Ramos (cell line): ENCODE measurements around the gene LAMP1.
"Not testable (repeated sequence)": the region's sequence is repeated elsewhere in the genome, so short reads cannot be mapped to it uniquely, and the experiment has no call there.

ENCODE experiments used
- in situ Hi-C: fragments of 300-500 bp; cut with MboI; formaldehyde crosslinking; loops from one replicate; pipeline ENCODE4 v1.14.3; 2022; ENCODE audit warnings: low sequenced_read_pairs; ENCODE audit not compliant: unreplicated experiment

The LAMP1 gene

DNA sequence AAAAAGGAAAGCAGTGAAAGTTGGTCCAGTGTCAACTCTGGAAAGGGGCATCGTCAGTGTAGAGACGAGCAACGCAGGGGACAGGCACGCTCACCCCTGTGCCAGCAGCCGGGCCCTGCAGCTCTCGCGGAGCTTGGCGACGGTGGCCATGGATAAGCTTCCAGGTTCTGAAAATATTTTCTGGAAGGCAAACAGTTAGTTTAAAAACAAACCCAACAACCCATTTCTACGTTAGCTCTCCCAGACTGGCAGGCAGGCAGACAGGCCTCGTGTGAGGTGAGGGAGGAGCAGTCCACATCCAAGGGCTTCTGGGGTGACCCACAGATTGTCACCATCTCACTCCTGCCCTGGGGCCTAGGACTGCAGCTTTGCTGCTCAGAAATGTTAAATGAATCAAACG is 27.4 kb downstream of the LAMP1 start:
- in situ Hi-C loops = no loop called here

DNA sequence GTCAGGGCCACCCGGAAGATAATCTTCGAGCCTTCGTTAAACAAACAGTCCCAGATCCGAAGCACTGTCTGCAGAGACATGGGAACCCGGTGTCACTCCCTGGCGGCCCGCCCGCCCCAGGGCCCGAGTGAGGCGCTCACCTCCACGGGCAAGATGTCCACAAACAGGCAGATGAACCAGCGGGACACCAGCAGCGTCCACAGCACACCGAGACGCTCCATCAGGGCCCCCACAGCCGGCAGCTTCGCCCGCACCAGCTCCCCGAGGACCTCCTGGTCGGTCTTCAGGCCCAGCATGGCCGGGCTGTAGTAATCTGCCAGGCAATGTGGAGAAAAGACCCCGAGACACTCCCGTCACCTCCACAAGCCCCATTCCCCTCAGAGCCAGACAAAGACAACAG is 28.7 kb downstream of the LAMP1 start:
- in situ Hi-C loops = no loop called here

DNA sequence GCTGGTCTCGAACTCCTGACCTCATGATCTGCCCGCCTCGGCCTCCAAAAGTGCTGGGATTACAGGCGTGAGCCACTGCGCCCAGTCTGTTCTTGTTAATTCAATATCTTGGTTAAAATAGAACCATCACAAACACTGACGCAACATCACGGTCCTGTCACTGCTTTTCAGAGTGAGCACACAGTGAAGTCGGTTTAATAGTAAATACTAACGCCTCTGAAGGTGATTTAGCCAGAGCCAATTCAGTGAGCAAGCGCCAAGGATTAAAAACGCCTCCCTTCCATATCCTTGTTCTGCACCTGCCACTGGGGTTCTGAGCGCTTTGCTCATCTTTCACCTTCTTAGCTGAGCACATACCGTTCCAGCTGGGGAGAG is 30.3 kb downstream of the LAMP1 start:
- in situ Hi-C loops = no loop called here

DNA sequence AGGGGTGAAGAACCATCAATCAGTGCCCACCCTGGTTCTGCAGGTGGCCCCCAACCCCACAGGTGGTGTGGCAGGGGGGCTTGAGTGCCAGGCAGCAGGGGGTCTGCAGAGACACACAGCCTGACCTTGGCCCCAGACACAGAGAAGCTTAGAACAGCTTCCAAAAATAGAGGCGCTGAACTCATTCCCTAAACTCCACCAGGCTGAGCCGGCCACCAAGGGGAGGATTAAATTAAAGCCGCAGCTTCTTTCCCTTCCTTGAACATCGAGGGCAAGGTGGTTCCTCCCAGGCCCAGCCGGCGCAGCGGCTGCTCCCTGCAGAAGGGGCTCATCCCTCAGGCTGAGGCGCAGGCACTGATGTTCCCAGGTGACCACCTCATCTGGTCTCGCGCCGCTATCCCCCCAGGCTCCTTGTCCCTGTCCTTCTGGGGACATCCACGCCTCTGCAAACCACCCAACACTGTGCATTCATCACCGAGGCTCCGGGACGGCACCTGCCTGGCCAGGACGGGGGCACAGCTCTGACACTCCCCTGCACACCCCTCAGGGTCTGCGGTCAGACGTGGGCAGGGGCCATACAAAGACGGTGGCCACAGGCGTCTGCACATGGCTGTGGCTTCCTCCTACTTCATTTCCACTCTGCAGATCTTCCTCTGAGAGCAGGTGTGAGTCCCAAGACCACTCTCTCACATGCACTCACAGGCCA is 30.9 kb downstream of the LAMP1 start:
- in situ Hi-C loops = no loop called here

DNA sequence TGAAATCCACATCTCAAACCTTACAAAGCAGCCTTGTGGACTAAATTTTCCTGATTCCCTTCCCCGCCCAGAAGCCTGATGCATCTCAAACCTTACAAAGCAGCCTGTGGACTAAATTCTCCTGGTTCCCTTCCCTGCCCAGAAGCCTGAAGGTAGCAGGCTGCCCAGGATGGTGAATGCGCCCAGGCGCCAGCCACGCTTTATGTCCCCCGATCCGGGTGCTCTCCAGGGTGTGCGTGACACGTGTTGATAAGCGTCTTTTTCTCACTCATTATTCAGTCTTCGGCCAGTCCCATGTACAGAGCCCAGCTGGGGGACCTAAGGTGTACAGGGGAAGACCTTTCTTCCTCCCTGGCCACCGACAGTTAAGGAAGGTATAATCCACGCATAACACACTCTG is 31.8 kb downstream of the LAMP1 start:
- in situ Hi-C loops = no loop called here

DNA sequence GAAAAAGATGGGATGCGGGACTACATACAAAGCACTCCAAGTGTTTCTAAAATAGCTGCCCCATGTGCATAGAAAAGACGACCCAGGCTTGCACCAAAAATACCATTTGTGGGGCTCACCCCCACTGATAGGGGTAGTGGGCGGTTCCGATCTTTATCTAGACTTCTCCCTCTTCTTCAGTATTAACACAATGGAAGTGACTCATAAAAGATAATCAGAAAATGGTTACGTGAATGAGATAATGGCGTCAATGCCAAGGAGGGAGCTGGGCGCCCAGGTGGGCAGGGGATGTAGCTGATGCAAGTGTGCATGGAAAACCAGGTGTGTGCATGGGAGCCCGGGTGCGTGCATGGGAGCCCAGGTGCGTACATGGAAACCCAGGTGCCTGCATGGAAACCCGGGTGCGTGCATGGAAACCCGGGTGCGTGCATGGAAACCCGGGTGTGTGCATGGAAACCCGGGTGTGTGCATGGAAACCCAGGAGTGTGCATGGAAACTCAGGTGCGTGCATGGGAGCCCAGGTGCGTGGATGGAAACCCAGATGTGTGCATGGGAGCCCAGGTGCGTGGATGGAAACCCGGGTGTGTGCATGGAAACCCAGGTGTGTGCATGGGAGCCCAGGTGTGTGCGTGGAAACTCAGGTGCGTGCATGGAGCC is 32.7 kb downstream of the LAMP1 start:
- in situ Hi-C loops = no loop called here

DNA sequence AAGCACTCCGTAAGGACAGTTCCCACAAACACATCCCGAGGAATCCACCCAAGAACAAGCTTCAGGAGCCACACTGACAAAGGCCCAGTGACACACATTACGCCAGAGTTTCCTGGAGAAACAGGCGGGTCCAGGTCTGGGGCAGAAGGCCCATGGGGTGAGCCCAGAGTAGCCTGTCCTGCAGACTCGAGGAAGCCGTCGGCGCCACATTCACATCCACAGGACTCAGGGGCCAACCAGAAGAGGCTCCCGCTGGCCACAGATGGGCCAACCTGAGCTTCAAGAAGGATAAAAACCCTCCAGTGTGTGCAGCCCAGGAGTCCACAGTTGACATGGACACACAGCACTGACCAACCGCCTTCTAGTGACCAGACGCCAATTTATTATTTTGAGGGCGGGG is 35.6 kb downstream of the LAMP1 start:
- in situ Hi-C loops = no loop called here

DNA sequence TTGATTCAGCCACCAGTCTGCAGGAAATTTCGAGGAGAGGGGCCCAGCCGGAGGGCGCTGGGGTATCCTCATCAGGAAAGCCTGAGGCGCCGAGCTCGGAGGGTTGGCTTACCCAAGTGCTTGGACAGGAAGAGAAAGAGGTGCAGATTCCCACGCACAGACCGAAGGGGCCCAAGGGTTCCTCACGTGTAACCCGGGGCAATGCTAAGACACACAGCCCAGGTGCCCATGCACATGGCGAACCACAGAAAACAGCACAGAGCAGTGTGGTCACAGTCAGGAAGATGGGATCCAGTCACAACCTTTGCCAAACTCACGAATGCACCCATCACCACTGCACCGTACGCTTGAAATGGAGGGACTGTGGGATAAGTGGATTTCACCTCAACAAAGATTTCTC is 36.0 kb downstream of the LAMP1 start:
- in situ Hi-C loops = no loop called here

DNA sequence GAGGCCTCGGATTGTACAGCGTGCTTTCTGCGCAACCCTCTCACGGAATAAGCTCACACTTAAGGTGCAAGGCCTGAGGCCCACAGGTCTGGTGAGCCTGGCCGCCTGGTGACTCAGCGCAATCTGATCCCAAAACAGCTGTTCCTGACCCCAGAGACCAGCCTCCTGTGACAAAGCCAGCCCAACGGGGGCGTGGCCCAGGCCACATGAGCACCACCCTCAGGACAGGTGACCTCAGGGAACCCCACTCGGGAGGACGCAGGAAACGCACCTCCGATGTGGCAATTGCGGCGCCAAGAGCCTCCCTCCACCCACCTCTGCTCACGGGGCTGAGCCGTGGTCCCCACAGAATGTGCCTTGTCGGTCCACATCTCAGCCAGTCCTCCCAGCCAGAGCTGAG is 40.5 kb downstream of the LAMP1 start:
- in situ Hi-C loops = no loop called here

DNA sequence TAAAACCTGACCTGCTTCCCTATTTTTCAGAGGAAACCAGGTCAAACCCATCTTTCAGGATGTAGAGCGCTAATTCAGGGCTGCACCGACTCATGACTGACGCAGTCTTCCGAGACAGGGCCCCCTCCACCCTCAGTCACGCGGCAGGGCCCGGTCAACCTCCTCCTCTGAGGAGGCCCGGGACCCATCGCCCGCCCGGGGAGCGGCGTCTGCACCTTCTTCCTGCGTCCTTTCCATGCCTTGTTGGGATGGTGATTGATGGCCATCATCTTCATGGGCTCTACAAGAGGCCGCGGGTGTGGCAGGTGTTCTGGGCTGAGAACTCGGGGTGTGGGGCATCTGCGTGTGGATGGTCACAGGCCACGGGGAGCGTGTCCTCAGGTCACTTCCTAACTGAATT is 40.9 kb downstream of the LAMP1 start:
- in situ Hi-C loops = no loop called here

DNA sequence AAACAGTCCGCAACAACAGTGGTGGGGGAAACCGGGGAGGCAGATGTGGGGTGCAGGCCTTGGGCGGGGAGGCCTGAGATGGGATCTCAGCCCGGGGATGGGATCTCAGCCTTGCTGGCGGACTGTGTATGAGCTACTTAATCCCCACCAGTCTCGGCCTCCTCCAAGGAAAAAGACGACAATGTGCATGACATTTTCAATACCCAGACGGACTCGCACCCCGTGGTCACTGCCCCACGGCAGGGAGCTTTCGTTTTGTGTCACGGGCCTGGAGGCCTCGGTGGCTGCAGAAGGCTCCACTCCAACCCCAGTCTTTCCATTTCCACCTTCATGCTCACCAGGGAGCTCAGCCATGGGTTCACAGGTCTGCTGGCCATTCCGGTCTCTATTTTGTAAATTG is 41.4 kb downstream of the LAMP1 start:
- in situ Hi-C loops = no loop called here

DNA sequence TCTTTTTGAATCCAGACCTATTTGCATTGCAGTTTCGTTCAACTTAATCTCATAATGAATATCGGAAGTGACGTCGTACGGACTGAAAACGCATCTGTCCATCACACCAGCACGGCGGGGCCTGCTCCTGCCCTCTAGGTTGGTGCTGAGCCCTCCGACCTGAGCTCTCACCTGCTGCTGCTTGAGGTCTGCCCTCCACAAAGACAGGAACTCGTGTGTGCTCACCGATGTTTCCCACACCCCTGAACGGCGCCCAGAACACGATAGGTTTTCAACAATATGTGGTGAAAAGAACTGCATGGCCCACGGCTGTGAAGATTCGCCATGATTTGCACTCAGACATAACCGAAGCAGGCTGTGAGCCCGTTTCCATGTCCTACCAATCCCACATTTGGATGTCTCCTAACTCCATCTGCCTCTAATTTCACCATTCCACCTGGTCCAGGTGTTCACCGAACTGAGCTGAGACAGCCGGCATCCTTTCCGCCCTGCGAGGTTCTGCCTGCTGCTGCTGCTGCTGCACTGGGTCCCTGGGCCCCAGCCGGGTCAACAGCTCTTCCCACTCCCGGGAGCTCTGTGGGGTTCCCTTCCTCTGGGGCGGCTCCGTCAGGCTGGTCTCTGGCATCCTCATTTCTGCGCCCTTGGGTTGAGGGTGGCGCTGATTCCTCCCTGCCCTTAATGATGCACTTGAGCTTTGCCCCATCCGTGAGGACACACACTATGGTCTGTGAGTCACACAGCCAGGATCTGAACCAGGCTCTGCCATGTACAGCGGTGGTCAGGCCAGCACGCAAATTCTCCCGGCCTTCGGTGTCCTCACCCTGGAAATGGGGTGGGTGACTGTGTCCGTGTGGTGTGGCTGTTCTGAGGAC is 46.0 kb downstream of the LAMP1 start:
- in situ Hi-C loops = no loop called here

DNA sequence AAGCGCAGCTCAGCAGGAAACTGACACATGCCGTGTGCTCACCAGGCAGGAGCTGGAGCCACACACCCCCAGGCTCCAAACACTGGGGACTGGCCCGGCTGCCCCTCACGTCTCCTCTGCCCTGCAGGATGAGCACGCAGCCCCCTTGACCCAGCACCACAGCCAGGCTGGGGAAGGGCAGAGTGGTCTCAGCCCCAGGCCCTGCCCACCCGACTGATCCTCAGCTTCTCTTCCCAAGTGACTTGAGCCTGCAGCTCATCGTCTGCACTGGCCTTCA is 46.6 kb downstream of the LAMP1 start:
- in situ Hi-C loops = no loop called here

DNA sequence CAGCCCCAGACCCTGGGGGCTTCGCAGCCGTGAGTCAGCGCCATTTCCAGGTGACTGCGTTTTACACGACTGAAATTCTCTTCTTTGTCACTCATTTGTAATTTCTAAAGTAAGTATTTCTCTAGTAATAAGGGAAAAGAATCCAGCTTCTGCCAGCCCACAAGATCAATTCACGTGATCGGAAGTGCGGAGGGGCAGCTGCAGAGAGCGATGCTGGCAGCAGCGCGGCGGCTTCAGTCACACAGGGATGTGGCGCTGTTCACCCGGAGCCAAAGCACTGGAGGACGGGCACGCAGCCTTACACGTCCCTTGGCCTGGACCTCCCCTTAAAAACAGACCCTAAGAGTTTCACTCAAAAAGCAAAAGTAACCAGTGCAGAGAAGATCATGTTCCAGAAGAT is 48.4 kb downstream of the LAMP1 start:
- in situ Hi-C loops = no loop called here

DNA sequence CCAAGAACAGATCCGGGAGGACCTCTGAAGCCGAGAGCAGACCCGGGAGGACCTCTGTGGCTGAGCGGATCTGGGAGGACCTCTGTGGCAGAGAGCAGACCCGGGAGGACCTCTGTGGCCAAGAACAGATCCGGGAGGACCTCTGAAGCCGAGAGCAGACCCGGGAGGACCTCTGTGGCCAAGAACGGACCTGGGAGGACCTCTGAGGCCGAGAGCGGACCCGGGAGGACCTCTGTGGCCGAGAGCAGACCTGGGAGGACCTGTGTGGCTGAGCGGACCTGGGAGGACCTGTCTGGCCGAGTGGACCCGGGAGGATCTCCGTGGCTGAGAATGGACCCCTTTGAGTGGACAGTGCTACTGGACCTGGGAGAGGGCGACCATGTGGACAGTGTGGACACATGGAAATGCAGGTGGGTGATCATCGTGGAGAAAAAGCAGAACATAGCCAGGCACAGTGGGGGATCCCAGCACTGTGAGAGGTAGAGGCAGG is 50.7 kb downstream of the LAMP1 start:
- in situ Hi-C loops = not testable (repeated sequence)

DNA sequence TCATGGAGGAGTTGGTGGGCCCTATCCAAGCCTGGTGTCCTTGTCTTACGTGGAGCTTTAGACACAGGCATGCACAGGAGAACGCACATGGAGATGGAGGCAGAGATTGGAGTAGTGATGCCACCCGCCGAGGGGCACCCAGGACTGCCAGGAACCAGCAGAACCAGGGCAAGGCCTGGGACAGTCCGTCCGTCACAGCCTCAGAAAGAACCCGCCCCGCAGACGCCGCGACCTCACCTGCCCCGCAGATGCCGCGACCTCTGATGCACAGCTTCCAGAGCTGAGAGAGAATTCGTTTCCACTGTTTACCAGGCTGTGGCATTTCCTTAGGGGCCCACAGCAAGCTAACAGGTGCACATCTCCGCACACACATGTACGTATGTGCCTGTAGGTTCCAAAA is 51.6 kb downstream of the LAMP1 start:
- in situ Hi-C loops = no loop called here

DNA sequence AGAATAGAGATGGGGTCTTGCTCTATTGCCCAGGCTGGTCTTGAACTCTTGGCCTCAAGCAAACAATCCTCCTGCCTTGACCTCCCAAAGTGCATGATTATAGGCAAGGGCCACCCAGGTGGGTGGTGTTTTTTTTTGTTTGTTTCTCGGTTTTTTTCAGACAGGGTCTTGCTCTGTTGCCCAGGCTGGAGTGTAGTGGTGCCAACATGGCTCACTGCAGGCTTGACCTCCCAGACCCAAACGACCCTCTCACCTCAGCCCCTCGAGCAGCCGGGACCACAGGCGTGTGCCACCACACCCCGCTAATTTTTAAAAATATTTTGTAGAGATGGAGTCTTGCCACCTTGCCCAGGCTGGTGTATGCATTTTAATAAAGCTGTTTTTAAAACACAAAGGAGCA is 52.0 kb downstream of the LAMP1 start:
- in situ Hi-C loops = no loop called here

DNA sequence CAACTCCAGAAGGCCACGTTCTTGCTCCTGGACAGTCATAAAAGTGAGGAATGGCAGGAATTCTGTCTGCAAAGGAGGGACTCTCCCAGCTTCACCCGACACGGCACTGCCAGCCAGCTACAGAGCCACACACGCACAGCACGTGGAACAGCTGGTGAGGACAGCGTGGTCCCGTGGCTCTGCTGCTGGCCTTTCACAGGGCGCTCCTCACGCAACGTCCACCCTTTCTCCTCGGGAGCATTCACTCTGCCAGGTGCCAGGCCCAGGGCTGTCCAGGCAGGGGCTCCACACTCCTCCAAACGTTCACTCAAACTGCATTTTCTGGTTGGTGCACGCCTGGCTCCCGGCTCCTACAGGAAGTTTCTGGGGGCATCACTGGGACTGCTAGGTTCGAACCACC is 52.5 kb downstream of the LAMP1 start:
- in situ Hi-C loops = no loop called here

DNA sequence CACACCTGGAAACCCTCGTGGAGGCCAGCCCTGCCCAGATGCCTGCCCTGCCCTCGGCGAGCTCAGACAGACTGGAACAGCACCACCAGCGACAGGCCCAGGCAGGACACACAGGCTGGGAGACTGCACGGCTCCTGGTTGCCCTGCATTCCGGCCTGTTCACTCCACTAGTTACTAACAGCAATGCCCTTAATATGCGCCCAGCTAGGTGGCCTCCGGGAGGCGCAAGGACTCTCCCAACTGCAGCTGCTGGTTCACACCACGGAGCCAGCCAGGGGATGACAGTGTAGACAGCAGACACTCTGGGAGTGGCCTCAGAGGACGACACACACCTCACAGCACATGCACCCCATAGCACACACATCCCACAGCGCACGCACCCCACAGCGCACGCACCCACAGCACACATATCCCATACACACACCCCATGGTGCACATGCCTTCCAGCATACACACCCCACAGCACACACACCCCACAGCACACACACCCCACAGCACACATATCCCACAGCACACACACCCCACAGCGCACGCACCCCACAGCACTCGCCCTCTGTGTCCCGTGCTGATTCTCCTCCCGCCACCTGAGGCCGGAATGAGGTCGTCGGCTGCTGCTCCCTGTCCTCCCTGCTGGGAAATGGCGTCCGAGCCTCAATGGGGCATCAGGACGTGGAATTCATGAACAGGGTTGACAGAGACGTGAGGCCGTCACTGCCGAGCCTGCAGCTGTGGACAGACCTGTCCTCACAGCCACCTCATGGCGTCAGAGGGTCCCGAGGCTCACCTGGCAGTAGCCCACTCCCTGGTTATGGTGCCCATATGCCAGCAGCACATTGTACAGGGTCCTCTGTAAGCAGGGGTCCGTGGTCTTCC is 53.3 kb downstream of the LAMP1 start:
- in situ Hi-C loops = no loop called here

DNA sequence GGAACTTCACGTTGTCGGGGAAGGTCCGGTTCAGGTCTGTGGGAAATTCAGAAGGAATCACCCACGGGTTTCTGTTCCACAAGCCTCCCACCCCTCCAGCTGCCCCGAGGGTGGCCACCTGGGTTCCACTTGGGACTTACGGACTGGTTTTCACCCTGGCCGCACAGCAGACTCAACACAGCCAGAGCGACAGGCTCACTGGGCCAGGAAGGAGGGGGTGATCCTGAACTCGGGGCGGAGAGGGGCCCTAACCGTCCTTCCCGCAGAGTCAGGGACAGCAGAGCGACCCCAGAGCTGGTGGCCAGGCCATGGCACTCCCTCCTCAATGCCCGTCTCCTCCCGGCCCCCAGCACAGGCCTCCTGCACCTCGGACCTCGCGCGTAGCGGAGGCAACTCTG is 53.9 kb downstream of the LAMP1 start:
- in situ Hi-C loops = no loop called here
